Astrocyte (in vitro differentiated cells and primary cell): ENCODE results near the gene TREML2. TPM values are rescaled to one million over a fixed set of nuclear protein-coding genes. Genes with fewer than 3 reads are reported as not detected.

ENCODE experiments used
- DNase-seq: peaks from one replicate; pipeline ENCODE4 v3.0.0-alpha.2; 2010; ENCODE audit warnings: low read depth
- FAIRE-seq: peaks from 2 replicates; lab custom pipeline; 2011; peaks lifted over from hg19 to GRCh38; lab: Jason Lieb, UNC
- H2AFZ ChIP-seq: 2 replicates; pipeline ENCODE4 v1.6.0; 2012; ENCODE audit warnings: low read depth, low read length, inconsistent platforms
- H3K27ac ChIP-seq: 2 replicates; pipeline ENCODE4 v1.5.1; 2011; ENCODE audit warnings: low read depth, low read length, inconsistent platforms
- H3K27me3 ChIP-seq: 2 replicates; pipeline ENCODE4 v1.6.0; 2011; ENCODE audit warnings: low read length, inconsistent platforms; ENCODE audit not compliant: insufficient read depth
- H3K36me3 ChIP-seq: 2 replicates; pipeline ENCODE4 v1.5.1; 2011; ENCODE audit warnings: low read length, inconsistent platforms; ENCODE audit not compliant: insufficient read depth
- H3K4me1 ChIP-seq: 2 replicates; pipeline ENCODE4 v1.5.1; 2011; ENCODE audit warnings: low read length, inconsistent platforms; ENCODE audit not compliant: insufficient read depth
- H3K4me2 ChIP-seq: 2 replicates; pipeline ENCODE4 v1.6.0; 2012; ENCODE audit warnings: low read length, inconsistent platforms
- H3K4me3 ChIP-seq: 2 replicates; pipeline ENCODE4 v1.5.1; 2011; ENCODE audit warnings: low read depth, mild to moderate bottlenecking, low read length, inconsistent platforms; ENCODE audit not compliant: insufficient read depth
- H3K79me2 ChIP-seq: 2 replicates; pipeline ENCODE4 v1.6.0; 2012; ENCODE audit warnings: mild to moderate bottlenecking, low read length, inconsistent platforms; ENCODE audit not compliant: insufficient read depth
- H3K9ac ChIP-seq: 2 replicates; pipeline ENCODE4 v1.6.0; 2012; ENCODE audit warnings: mild to moderate bottlenecking, low read length, inconsistent platforms
- H3K9me3 ChIP-seq: 2 replicates; pipeline ENCODE4 v1.5.1; 2012; ENCODE audit warnings: low read depth, mild to moderate bottlenecking, low read length, inconsistent platforms; ENCODE audit not compliant: insufficient read depth
- H4K20me1 ChIP-seq: 2 replicates; pipeline ENCODE4 v1.6.0; 2012; ENCODE audit warnings: low read length, inconsistent platforms; ENCODE audit not compliant: insufficient read depth
- H3K27ac Mint-ChIP-seq: one replicate; pipeline ENCODE4 v1.8.0; 2021; ENCODE audit warnings: mild to moderate bottlenecking, mixed read lengths; ENCODE audit not compliant: unreplicated experiment
- H3K27me3 Mint-ChIP-seq: one replicate; pipeline ENCODE4 v1.8.0; 2021; ENCODE audit warnings: low read depth, mixed read lengths; ENCODE audit not compliant: unreplicated experiment
- H3K36me3 Mint-ChIP-seq: one replicate; pipeline ENCODE4 v1.8.0; 2021; ENCODE audit warnings: low read depth, mixed read lengths; ENCODE audit not compliant: unreplicated experiment
- H3K4me1 Mint-ChIP-seq: one replicate; pipeline ENCODE4 v1.8.0; 2021; ENCODE audit warnings: low read depth, mixed read lengths; ENCODE audit not compliant: unreplicated experiment
- H3K4me3 Mint-ChIP-seq: one replicate; pipeline ENCODE4 v1.8.0; 2021; ENCODE audit warnings: mild to moderate bottlenecking, moderate library complexity, mixed read lengths; ENCODE audit not compliant: unreplicated experiment
- H3K9me3 Mint-ChIP-seq: one replicate; pipeline ENCODE4 v1.8.0; 2021; ENCODE audit warnings: mild to moderate bottlenecking, mixed read lengths; ENCODE audit not compliant: unreplicated experiment
- CTCF ChIP-seq: IDR thresholded peaks from 2 replicates; pipeline ENCODE4 v1.5.1; 2011; ENCODE audit warnings: low read depth, mild to moderate bottlenecking, inconsistent platforms, low read length, moderate library complexity; ENCODE audit not compliant: insufficient read depth
- EZH2 ChIP-seq: IDR thresholded peaks from 2 replicates; pipeline ENCODE4 v1.6.1; 2012; ENCODE audit warnings: mild to moderate bottlenecking, low read length, inconsistent platforms; ENCODE audit not compliant: insufficient read depth
- total RNA-seq: library from RNA; stranded (reverse); gene quantifications from 2 replicates; pipeline ENCODE4 v1.2.1, GENCODE V29; 2021

TREML2 gene
- total RNA-seq, 1 donor from 2014 or later: not detected

GRCh38 chr6:41193171-41193734, 7.7 kb downstream of the TREML2 start:
- H2AFZ ChIP-seq: no peak overlapping the region
- Mint-ChIP-seq H3K36me3 (no peaks in the 10 kb centered on the region), H3K4me1 (no peaks in the 10 kb centered on the region), H3K9me3 (peaks cover 25% of the 10 kb centered on the region), H3K27ac (no peak overlapping the region), H3K27me3 (peaks cover 51% of the 10 kb centered on the region), H3K4me3 (no peak overlapping the region)
- FAIRE-seq (no peak), DNase-seq (no peak)
- no peak overlapping the region for H3K27ac ChIP-seq
- no peaks in the 10 kb centered on the region for H3K4me1 ChIP-seq
- no peak overlapping the region for H3K4me3 ChIP-seq
- H3K9me3 ChIP-seq: no peaks in the 10 kb centered on the region
- no peaks in the 10 kb centered on the region for H4K20me1 ChIP-seq
- no peaks in the 10 kb centered on the region for H3K36me3 ChIP-seq
- H3K9ac ChIP-seq: no peak overlapping the region
- peaks cover 2% of the 10 kb centered on the region for H3K27me3 ChIP-seq
- TF ChIP-seq CTCF (no peak), EZH2 (no peak)
- no peak overlapping the region for H3K4me2 ChIP-seq
- H3K79me2 ChIP-seq: no peaks in the 10 kb centered on the region

- no peaks in the 10 kb centered on the region for H3K79me2 ChIP-seq
- no peak for DNase-seq
Observed at GRCh38 chr6:41191569-41191968, 9.4 kb downstream of the TREML2 start.

More at GRCh38 chr6:41191569-41191968, 9.4 kb downstream of the TREML2 start:
- Mint-ChIP-seq H3K9me3 (peaks cover 25% of the 10 kb centered on the region), H3K4me1 (no peaks in the 10 kb centered on the region), H3K36me3 (no peaks in the 10 kb centered on the region), H3K4me3 (no peak overlapping the region), H3K27ac (no peak overlapping the region), H3K27me3 (peaks cover 39% of the 10 kb centered on the region)
- FAIRE-seq: no peak
- Histone ChIP-seq H3K4me1 (no peaks in the 10 kb centered on the region), H3K9ac (no peak overlapping the region), H4K20me1 (no peaks in the 10 kb centered on the region), H3K9me3 (no peaks in the 10 kb centered on the region), H3K36me3 (no peaks in the 10 kb centered on the region), H3K27ac (no peak overlapping the region), H3K4me3 (no peak overlapping the region), H3K4me2 (no peak overlapping the region), H3K27me3 (peaks cover 2% of the 10 kb centered on the region), H2AFZ (no peak overlapping the region)
- no peak for TF ChIP-seq EZH2
- TF ChIP-seq CTCF: no peak
